Cardiac muscle cell (in vitro differentiated cells and primary cell): ENCODE results near the gene SH3BGR. TPM values are rescaled to one million over a fixed set of nuclear protein-coding genes. Genes with fewer than 3 reads are reported as not detected.

Experiments
- DNase-seq, 2 donors: peaks; one replicate each; pipeline versions ENCODE4 v3.0.0 to v3.0.0-alpha.2; 2010 to 2017; ENCODE audit warnings: low read depth in 1 of 2, low spot score in 1 of 2
- H3K27ac ChIP-seq: fragments of 200-600 bp; sonication (generic); 2 replicates; pipeline ENCODE4 v1.5.1; 2016
- H3K27me3 ChIP-seq: fragments of 200-600 bp; sonication (generic); 2 replicates; pipeline ENCODE4 v1.6.0; 2016; ENCODE audit warnings: control low read depth
- H3K36me3 ChIP-seq: fragments of 200-600 bp; sonication (generic); 2 replicates; pipeline ENCODE4 v1.5.1; 2016; ENCODE audit warnings: control low read depth
- H3K4me1 ChIP-seq: fragments of 200-600 bp; sonication (generic); 2 replicates; pipeline ENCODE4 v1.8.1; 2017; ENCODE audit warnings: low read depth, mild to moderate bottlenecking, mixed run types
- H3K4me3 ChIP-seq: fragments of 200-600 bp; sonication (generic); 2 replicates; pipeline ENCODE4 v1.5.1; 2016; ENCODE audit warnings: mild to moderate bottlenecking
- H3K9me3 ChIP-seq: fragments of 200-600 bp; sonication (generic); 2 replicates; pipeline ENCODE4 v1.5.1; 2017; ENCODE audit warnings: low read depth, mild to moderate bottlenecking, control low read depth
- CTCF ChIP-seq: IDR thresholded peaks from 2 replicates; pipeline ENCODE4 v1.5.1; 2012; ENCODE audit warnings: low read depth, mild to moderate bottlenecking, low read length
- polyA plus RNA-seq: library from polyadenylated mRNA; unstranded; fragments of >200 nt; fragmentation: Nextera tagmentation; extraction: Ambion mirVana; gene quantifications from 2 replicates; pipeline ENCODE4 v1.2.1, GENCODE V29; 2016
- total RNA-seq: library from RNA; depleted of rRNA; stranded (reverse); fragments of >200 nt; gene quantifications from 2 replicates; pipeline ENCODE4 v1.2.3, GENCODE V29; 2016

Gene SH3BGR
- total and polyA plus RNA-seq, 2 experiments from 2014 or later = 168 to 326 TPM

DNA sequence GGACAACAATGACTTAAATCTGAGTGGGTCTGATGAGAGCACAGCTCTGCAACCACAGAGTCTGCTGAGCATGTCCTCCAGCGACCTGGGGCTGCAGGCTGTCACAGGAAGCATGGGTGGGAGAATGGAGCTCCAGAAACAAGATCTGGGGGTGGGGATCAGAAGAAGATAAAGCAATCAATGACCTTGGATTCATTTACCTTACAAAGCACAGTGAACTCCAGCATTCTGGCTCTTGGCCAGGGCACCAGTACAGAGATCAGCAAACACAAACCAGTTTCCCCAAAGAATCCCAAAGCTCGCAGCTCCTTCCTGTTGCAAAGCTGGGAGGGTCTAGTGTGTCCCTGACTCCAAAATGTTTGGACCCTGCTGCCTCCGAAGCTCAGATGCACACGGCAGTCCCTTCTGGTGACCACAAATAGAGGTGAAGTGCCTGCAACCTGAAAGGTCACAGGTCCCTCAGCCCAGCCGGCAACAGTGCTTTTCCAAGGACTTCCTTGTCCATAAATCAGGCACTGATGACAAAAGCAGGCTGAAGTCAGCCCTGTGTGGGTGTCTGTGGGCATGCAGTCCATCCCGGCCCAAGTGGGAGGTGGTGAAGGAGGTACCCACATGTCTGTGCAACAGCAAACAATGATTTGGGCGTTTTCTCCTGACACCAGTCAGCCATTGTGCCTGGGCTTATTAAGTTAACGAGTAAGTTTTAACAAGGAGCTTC lies 76.1 kb downstream of the SH3BGR start:
- DNase-seq = no peak
- H3K27ac ChIP-seq = no peak overlapping the region
- H3K4me3 ChIP-seq = no peak overlapping the region
- H3K4me1 ChIP-seq = no peaks in the 10 kb centered on the region
- TF ChIP-seq CTCF = no peak
- H3K36me3 ChIP-seq = no peaks in the 10 kb centered on the region
- no peaks in the 10 kb centered on the region for H3K27me3 ChIP-seq
- H3K9me3 ChIP-seq = no peaks in the 10 kb centered on the region

GRCh38 chr21:39529026-39529425 lies 77.3 kb downstream of the SH3BGR start:
- Histone ChIP-seq H3K36me3 (no peaks in the 10 kb centered on the region), H3K27ac (no peak overlapping the region), H3K4me1 (no peaks in the 10 kb centered on the region), H3K4me3 (no peak overlapping the region), H3K9me3 (no peaks in the 10 kb centered on the region), H3K27me3 (no peaks in the 10 kb centered on the region)
- peak in 1 of 2 donors; percentile 49 for DNase-seq
- TF ChIP-seq CTCF = no peak

DNA sequence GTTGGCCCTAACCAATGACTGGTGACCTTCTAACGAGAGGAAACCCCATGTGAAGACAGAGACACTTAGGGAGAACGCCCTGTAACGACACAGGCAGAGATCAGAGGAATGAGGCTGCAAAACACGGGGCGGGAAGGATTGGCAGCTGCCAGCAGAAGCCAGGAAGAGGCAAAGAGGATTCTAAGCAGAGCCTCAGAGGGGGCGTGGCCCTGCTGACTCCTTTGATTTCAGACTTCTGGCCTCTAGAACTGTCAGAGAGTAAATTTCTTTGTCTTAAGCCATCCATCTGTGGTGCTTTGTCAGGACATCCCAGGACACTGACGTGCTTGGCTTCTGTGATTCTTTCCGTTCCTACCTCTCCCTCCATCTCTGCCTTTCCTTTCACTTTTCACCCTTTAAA lies 79.3 kb downstream of the SH3BGR start:
- no peaks in the 10 kb centered on the region for H3K4me1 ChIP-seq
- DNase-seq = no peak
- TF ChIP-seq CTCF = no peak
- no peaks in the 10 kb centered on the region for H3K36me3 ChIP-seq
- no peak overlapping the region for H3K27ac ChIP-seq
- no peaks in the 10 kb centered on the region for H3K27me3 ChIP-seq
- H3K4me3 ChIP-seq = no peak overlapping the region
- H3K9me3 ChIP-seq = no peaks in the 10 kb centered on the region

- Histone ChIP-seq H3K36me3 (no peaks in the 10 kb centered on the region), H3K9me3 (no peaks in the 10 kb centered on the region), H3K4me1 (no peaks in the 10 kb centered on the region), H3K4me3 (no peak overlapping the region), H3K27me3 (no peaks in the 10 kb centered on the region), H3K27ac (no peak overlapping the region)
- DNase-seq = no peak
- no peak for TF ChIP-seq CTCF
Measured at GRCh38 chr21:39531840-39532239, 80.1 kb downstream of the SH3BGR start.

DNA sequence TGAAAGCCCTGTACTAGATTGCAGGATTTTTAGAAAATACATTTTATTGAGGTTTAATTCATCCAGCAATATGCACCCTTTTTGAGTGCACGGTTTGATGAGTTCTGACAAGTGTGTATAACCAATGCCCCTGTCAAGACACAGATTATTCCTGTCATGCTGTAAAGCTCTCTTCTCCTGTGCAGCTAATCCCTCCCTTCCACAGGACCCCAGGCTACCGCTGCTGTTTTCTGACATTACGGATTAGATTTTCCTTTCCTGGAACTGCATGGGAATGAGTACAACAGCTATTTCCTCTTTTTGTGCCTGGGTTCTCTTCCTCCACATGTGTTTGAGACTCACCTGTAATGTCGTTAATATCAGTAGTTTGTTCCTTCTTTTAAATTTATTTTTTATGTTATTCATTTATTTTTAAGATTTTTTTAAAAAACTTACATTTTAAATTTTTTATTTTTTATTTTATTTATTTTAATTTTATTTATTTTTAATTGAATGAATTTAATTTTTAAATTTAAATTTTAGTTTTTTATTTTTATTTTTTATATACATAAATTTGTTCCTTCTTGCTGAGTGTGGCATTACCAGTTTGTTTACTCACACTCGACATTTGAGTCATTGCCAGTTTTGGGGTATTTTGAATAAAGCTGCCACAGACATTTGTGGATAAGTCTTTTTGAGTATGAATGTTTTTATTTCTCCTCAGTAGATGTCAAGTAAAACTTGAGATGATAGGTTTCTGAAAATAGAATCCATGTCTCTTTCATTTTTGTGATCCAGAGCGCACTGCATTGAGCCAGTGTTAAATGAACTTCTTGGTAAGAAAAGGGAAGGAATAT lies 82.0 kb downstream of the SH3BGR start:
- Histone ChIP-seq H3K27ac (no peak overlapping the region), H3K9me3 (no peaks in the 10 kb centered on the region), H3K4me3 (no peak overlapping the region), H3K36me3 (no peaks in the 10 kb centered on the region), H3K27me3 (no peaks in the 10 kb centered on the region), H3K4me1 (no peaks in the 10 kb centered on the region)
- DNase-seq = no peak
- TF ChIP-seq CTCF = no peak
